NCI-H2107 treated with DMSO at 0.1 percent for 48 hours (cell line): ENCODE data around the gene LRRC8A.

Experiments
- DNase-seq: peaks from one replicate; lab custom pipeline; 2025; ENCODE audit not compliant: unreplicated experiment; lab: John Stamatoyannopoulos, UW

The LRRC8A gene

GRCh38 chr9:128899566-128900322 lies 17.8 kb downstream of the LRRC8A start:
- DNase-seq: no peak

GRCh38 chr9:128901379-128901778 lies 19.4 kb downstream of the LRRC8A start:
- no peak for DNase-seq

DNA sequence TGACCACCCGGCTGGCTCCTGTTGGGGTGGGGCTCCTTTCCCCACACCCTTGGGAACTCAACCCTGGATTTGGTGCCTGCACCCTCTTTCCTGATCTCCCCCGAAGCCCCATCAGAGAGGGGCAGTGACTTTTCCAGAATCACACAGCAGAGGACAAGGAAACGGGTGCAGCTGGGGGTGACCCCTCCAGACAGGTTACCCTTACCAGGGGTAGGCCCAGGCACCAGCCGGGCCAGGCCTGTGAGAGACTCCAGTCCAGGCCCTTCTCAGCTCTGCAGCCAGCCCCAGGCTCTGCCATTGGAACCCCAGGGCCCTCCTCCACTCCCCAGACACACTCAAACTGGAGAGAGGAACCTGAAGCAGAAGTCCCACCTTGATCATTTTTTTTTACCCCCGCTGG lies 19.9 kb downstream of the LRRC8A start:
- no peak for DNase-seq

DNA sequence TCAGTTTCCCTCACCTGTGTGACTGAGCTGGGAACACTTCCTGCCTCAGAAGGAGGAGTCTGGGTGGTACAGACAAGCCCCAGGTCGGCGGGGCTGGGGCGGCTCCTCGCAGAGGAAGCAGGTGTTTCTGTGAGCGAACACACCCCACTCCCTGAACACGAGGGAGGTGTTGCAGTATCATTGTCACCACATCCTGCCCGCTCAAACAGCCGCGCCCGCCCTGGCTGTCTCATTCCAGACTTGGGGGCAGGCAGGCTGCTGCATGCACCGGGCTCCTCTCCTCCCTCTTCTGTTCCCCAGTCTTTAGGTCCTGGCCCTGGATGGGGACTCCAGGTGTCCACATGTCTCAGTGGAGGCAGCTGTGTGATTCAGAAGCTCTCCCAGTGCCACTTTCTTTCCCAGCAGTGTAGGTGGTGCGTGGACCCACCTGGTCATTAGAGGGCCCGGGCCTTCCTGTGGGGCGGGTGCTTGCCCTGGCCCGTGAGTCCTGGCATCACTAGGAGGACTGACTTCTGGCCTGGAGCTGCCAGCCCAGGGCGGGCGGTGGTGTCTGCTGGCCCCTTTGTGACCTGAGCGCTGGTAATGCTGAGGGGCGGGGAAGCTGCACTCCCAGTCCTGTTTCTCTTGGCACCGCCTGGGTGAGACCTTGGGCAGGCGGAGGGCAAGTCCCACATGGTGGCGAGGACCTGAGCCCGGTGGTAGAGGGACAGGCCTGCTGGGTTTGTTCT lies 20.6 kb downstream of the LRRC8A start:
- DNase-seq: peak; percentile 22

GRCh38 chr9:128903079-128903461 lies 21.1 kb downstream of the LRRC8A start:
- no peak for DNase-seq

DNA sequence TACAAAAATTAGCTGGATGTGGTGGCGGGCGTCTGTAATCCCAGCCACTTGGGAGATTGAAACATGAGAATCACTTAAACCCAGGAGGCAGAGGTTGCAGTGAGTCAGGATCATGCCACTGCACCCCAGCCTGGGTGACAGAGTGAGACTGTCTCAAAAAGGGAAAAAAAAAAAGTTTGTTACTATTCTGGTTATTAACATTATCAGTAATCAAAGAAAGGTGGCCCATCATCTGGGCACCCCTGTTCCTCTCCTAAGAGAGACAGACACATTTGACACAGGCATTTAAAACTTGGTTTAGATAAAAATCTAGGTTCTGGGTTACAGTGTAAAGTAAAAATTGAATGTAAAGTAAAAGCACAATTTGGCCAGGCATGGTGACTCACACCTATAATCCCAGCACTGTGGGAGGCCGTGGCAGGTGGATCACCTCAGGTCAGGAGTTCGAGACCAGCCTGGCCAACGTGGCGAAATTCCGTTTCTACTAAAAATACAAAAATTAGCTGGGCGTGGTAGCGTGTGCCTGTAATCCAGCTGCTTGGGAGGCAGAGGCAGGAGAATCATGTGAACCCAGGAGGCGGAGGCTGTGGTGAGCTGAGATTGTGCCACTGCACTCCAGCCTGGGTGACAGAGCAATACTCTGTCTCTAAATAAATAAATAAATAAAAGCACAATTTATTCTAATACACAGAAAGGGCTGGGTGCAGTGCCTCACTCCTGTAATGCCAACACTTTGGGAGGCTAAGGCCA lies 22.1 kb downstream of the LRRC8A start:
- DNase-seq: no peak

DNA sequence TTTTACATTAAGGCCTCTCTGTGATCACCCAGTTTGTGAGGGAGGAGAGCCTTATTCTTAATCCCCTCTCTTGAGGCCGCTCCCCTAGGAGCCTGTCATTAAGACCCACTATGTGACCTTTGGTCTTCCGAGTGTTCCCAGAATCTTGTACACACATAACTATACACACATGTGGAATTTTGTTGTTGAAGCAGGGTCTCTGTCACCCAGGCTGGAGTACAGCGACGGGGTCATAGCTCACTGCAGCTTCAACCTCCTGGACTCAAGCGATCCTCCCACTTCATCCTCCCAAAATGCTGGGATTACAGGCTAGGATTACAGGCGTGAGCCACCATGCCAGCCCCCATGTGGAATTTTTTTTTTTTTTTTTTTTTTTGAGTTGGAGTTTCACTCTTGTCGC lies 24.0 kb downstream of the LRRC8A start:
- DNase-seq: no peak

GRCh38 chr9:128906741-128907140 lies 24.8 kb downstream of the LRRC8A start:
- DNase-seq: no peak

DNA sequence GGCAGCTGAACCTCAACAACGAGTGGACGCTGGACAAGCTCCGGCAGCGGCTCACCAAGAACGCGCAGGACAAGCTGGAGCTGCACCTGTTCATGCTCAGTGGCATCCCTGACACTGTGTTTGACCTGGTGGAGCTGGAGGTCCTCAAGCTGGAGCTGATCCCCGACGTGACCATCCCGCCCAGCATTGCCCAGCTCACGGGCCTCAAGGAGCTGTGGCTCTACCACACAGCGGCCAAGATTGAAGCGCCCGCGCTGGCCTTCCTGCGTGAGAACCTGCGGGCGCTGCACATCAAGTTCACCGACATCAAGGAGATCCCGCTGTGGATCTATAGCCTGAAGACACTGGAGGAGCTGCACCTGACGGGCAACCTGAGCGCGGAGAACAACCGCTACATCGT lies 26.4 kb downstream of the LRRC8A start:
- DNase-seq: no peak

GRCh38 chr9:128909859-128910258 lies 27.9 kb downstream of the LRRC8A start:
- DNase-seq: no peak

DNA sequence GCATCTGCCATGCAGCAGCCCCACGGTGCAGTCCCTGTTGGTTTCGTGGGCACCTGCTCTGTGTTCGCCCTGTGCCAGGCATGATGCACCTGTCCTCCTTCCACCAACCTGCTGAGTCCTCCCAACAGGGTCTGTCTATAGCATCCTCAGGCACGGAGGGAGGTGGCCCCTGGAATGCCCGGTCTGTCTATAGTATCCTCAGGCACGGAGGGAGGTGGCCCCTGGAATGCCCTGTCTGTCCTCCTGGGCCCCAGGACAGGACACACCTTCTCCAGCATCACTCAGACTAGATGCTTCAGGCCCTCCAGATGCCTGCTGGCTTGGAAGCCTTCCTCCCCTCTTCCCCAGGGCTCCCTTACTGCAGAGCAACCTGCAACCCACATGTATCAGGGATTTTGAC lies 29.0 kb downstream of the LRRC8A start:
- no peak for DNase-seq

GRCh38 chr9:128911529-128912035 lies 29.6 kb downstream of the LRRC8A start:
- DNase-seq: no peak

GRCh38 chr9:128912270-128912853 lies 30.4 kb downstream of the LRRC8A start:
- no peak for DNase-seq

- DNase-seq: no peak
Measured at GRCh38 chr9:128913048-128913900, 31.3 kb downstream of the LRRC8A start.

GRCh38 chr9:128913995-128914772 lies 32.3 kb downstream of the LRRC8A start:
- no peak for DNase-seq

GRCh38 chr9:128916204-128916603 lies 34.3 kb downstream of the LRRC8A start:
- no peak for DNase-seq

GRCh38 chr9:128916745-128917144 lies 34.8 kb downstream of the LRRC8A start:
- no peak for DNase-seq

GRCh38 chr9:128917151-128917849 lies 35.4 kb downstream of the LRRC8A start:
- no peak for DNase-seq

- DNase-seq: no peak
Measured at GRCh38 chr9:128918921-128919320, 37.0 kb downstream of the LRRC8A start.
